Measurements from ENCODE around the gene SLC12A7.
"Not testable (repeated sequence)": the region's sequence is repeated elsewhere in the genome, so short reads cannot be mapped to it uniquely, and the experiment has no call there.

Gene SLC12A7

DNA sequence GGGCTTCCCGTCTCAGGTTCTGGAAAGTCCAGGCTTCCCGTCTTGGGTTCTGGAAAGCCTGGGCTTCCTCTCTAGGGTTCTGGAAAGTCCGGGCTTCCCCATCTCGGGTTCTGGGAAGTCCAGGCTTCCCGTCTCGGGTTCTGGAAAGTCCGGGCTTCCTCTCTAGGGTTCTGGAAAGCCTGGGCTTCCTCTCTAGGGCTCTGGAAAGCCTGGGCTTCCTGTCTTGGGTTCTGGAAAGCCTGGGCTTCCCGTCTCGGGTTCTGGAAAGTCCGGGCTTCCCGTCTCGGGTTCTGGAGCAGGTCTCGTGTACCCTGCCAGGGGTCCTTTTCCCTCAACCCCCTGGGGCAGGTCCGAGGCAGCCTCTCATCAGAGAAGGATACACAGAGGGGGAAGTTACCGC lies 28.8 kb downstream of the SLC12A7 start:
- FAIRE-seq; DNase-seq (ENCODE audit: insufficient read length, low spot score): not testable (repeated sequence)

DNA sequence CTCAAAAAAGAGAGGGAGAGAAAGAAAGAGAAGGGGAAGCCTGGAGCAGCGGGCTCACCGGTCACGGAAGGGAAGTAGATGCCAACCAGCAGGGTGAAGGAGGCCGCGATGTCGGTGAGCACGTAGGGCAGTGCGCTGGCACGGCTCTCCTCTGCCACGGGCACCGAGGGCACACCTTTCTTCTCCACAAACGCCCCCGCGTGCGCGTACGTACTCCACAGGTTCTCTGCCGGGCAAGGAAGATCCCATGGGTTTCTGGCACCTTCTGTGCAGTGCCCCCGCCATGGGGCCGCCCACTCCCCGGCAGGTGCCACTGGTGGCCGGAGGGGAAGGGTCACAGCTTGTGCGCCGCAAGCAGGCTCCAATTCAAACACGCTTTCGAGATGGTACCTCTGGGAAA lies 30.3 kb downstream of the SLC12A7 start:
- DNase-seq (ENCODE audit: insufficient read length, low spot score) (no peak), FAIRE-seq (no peak)

DNA sequence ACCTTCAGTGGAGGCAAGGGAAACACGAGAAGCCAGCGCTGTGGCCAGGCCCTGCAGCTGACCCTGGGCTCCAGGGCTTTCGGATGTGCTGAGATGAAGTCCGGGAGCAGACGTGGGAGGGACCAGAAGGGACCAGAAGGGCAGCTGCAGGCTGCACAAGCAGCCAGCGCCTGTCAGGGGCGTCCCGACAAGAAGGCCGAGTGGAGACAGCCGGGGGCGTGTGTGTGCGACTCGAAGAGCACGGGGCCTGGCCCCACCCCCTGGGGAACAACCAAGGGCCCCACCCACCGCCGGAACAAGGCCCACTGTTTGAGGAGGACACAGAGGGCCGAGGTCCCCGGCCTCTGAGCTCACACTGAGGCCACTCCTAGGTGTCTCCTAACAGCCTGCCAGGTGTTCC lies 31.4 kb downstream of the SLC12A7 start:
- FAIRE-seq: no peak
- DNase-seq (ENCODE audit: insufficient read length, low spot score): no peak

DNA sequence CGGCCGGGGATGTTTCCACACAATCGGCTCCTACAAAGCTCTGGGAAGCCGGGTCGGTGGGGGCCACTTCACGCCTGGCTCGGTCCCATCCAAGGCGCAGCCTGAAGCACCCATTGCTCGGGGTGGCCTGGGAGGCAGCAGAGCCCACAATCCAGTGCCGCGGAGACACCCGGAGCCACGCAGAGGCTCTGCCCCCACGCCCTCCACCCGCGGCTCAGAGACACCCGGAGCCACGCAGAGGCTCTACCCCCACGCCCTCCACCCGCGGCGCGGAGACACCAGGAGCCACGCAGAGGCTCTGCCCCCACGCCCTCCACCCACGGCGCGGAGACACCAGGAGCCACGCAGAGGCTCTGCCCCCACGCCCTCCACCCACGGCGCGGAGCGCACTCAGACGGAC lies 31.9 kb downstream of the SLC12A7 start:
- DNase-seq (ENCODE audit: insufficient read length, low spot score) (no peak), FAIRE-seq (no peak)

DNA sequence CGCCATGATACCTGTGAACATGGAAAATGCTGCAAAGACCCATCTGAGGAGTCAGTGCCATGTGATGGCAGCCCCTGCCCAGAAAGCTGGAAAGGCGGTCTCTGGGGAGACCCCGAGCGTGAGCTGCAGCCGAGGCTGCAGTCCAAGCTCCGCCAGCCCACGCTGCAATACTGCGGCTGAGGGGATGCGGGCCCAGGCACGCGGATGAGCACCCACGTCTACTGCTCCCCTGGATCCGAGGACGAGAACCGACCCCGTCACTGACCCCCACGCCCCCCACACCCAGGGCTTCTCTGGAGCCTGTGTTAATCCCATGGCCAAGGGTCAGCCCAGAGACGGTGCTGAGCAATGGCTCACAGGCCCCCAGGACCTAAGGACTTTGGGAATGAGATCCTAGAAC lies 32.4 kb downstream of the SLC12A7 start:
- FAIRE-seq: no peak
- DNase-seq (ENCODE audit: insufficient read length, low spot score): no peak

DNA sequence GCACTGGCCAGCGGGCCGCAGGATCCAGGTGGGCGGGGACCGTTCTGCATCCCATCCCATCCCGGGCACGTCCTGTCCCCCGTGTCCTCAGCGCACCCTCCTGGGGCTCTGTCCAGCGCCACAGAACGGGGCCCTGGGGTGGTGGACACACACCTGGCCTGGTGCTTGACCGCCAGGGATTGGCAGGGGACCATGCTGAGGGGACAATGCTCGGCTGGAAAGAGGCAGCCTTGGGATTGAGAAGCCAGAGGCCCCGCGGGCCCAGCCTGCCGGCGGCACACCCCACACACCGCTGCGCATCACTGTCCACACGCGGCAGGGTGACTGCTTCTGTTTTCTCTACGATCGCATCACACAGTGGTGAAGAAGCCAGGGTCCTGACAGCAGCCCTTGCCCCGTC lies 33.0 kb downstream of the SLC12A7 start:
- no peak for FAIRE-seq
- DNase-seq (ENCODE audit: insufficient read length, low spot score): no peak

DNA sequence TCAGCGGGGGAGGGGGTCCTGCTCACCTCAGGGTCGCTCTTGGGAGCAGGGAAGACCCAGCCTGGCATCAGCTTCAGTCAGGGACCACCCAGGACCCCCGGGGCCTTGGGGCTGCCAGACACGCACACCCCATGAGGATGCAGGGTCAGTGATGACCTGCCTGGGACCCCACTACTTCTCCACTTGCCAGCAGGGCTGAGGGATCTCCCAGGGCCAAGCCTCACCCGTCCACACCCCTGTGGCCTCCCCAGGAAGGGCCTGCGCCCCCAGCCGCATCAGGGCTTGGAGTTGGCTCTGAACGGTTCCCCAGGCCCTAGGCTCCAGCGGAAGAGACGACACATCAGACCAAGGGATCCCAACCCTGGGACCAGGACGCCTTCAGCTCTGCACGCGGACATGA lies 33.7 kb downstream of the SLC12A7 start:
- FAIRE-seq: no peak
- no peak for DNase-seq (ENCODE audit: insufficient read length, low spot score)

DNA sequence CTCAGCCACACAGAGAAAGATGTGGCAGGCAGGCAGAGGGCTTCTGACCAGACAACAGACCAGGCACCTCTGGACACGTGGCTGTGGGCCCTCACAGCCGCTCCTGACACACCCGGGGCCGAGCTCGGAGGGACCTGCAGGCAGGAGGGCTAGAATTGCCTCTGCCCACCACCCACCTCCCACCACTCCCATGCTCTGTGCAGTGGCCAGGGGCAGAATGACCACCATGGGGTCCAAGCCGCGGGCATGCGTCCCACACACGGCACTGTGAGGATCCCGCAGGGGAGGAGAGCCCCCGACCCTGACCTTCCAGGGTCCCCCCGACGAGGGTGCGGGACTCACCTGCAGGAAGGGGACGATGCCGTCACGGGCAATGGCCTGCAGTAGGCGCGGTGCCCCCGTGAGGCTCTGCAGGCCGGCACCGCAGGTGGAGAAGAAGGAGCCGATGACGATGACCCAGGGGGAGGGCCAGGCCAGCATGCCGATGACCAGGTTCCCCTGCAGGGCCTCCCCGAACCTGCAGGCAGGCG lies 34.3 kb downstream of the SLC12A7 start:
- FAIRE-seq (no peak), DNase-seq (ENCODE audit: insufficient read length, low spot score) (no peak)

DNA sequence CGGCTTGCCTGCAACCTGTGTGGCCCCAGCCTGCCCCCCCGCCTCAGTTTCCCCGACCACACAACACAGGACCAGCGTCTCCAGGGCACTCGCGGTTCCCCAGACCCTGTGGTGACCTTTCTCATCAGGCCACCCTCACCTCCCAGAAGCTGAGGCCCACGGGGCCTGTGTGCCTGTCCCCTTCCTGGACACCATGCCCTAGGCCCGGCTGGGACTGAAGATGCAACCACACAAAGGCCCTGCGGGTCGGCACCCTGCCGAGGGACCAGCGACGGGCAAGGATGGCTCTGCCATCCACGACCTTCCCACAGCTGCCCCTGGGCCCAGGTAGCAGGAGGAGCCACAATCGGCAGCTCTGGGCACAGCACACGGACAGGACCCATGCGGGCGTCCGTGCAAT lies 34.8 kb downstream of the SLC12A7 start:
- FAIRE-seq: no peak
- no peak for DNase-seq (ENCODE audit: insufficient read length, low spot score)

DNA sequence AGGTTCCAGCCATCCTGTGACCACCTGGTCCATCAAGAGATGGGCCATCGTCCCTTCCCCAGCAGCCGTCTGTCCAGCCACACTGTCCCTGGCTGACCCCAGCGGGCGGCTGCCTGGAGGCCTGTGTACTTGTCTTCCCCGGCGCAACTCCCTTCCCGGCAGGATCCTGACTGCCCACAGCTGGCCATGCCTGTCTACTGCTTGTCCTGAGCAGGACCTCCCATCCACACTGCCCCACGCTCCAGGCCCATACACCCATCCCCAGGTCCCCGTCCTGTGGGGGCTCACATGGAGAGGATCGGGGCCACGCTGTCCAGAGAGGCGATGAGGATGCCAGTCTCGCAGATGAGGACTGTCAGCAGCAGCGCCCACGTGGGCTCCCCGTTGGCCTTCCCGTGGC lies 35.5 kb downstream of the SLC12A7 start:
- DNase-seq (ENCODE audit: insufficient read length, low spot score) (no peak), FAIRE-seq (no peak)

DNA sequence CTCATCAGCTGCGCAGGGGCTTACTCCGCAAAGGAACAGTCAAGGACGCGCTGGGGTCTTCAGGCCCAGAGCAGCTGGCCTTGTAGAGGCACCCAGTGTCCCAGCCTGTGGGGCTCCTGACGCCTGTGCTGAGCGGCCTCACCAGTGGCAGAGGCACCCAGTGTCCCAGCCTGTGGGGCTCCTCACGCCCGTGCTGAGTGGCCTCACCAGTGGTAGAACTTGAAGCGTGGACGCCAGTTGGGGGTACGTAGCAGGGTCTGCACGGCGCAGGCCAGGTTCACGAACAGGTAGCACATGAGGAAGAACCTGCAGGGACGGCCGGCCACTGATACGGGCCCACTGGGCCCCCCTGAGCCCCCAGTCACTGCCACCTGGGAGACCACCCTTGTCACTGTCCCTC lies 35.9 kb downstream of the SLC12A7 start:
- no peak for FAIRE-seq
- DNase-seq (ENCODE audit: insufficient read length, low spot score): no peak

DNA sequence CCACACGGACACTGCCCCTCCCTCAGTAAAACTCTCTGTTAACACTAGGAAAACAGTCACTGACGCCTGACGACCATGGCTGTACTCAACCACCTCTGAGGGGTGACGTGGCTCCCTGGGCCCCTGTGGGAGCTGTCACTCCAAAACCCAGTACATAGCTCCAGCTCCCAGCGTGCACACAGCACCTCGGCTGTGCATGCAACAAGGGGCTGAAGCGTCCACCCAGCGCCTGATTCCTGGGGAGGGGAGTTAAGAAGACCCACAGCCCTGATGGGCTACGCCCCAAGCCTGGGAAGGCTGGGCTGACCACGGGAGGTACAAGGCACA lies 36.3 kb downstream of the SLC12A7 start:
- DNase-seq (ENCODE audit: insufficient read length, low spot score): no peak
- no peak for FAIRE-seq

DNA sequence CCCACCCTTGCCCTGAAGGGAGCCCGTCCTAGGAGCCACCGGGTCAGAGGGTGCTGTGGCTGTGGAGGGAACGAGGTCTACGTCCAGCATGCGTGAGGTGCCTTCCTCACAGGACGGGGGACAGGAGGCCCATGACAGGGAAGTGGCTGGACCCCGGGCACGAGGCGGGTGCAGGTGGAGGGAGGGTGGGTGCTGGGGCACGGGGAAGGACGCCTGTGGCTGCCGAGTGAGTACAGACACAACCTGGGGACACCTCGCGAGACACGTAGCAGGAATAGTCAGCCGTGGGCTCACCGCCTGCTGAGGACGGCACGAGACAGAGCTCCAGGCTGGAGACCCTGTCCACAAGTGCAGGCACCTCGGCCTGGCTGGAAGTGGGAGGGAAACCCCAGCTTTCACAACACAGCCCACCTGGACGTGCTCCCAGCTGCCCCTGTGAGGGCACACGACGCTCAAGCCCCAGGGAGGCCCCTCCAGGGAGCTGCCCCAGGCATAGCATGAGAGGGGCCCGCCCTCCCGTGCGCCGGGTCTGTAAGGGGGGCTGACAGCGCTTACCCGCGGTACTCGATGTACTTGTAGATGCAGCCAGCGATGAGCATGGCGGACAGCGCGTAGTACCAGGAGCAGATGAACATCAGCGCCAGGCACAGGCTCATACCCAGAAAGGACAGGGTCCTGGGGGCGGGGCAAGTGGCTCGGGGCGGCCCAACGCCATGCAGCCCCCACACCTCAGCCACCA lies 36.9 kb downstream of the SLC12A7 start:
- FAIRE-seq: no peak
- no peak for DNase-seq (ENCODE audit: insufficient read length, low spot score)

DNA sequence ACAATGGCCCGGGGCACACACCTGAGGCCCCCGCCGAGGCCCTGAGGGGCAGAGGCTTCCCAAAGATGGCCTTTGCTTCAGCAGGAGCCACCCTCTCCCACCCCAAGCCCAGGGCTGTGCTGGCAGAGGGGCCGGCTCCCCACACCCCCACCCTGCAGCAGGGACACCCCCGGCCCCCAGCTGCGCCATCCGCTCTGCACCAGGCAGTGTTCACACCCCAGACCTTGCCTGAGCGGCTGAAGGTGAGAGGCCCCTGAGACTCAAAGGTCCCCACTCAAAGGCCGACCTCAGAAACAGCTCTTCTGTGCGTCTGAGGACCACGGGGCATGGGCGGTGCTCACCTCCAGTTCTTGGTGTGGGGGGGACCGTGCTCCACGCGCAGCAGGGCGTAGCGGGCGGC lies 37.6 kb downstream of the SLC12A7 start:
- DNase-seq (ENCODE audit: insufficient read length, low spot score): no peak
- FAIRE-seq: no peak

DNA sequence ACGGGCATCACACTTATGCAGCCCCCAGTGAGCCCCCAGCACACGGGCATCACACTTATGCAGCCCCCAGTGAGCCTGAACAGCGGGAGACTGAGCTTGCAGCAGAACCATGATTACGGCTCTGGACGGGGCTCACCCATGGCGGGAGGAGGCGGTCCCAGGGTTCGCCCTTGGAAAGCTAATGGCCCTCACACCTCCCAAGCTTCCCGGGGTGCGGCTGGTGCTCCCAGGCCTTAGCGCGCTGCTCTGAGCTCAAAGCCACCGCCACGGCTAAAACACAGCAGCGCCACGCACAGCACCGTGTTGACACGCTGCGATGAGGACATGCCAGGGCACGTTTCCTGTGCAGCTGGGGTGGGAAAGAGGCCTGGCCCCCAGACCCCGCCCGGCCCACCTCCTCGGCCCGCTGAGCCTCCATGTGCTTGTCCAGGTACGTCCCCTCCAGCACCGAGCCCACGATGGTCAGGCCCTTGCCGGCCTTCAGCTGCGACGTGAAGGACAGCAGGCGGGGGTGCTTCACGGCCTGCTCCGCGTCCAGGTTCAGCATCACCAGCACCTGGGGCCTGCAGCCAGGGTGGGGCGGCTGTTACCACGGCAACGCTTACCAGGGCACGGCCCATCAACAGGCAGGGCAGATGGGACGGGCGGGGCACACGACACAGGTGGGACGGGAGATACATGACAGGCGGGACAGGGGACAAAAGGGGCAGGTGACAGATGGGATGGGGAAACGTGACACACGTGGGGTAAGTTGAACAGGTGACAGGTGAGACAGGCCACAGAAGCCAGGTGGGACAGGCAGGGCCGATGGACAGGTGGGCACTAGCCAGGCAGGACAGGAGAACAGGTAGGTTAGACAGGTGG lies 38.4 kb downstream of the SLC12A7 start:
- DNase-seq (ENCODE audit: insufficient read length, low spot score) (no peak), FAIRE-seq (peak; percentile 9)

DNA sequence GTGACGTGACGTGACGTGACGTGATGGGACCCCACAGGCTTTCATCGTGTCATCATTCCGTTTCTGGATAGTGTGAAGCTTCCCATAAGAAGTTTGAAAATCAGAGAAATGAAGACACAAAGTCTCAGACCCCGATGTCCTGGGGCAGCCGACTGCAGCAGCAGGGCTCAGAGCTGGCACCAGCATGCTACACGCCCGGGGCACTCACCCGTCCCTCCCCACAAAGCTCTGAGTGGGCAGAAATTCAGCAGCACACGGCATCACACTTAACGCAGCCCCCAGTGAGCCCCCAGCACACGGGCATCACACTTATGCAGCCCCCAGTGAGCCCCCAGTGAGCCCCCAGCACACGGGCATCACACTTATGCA lies 42.2 kb downstream of the SLC12A7 start:
- FAIRE-seq (no peak), DNase-seq (ENCODE audit: insufficient read length, low spot score) (no peak)

DNA sequence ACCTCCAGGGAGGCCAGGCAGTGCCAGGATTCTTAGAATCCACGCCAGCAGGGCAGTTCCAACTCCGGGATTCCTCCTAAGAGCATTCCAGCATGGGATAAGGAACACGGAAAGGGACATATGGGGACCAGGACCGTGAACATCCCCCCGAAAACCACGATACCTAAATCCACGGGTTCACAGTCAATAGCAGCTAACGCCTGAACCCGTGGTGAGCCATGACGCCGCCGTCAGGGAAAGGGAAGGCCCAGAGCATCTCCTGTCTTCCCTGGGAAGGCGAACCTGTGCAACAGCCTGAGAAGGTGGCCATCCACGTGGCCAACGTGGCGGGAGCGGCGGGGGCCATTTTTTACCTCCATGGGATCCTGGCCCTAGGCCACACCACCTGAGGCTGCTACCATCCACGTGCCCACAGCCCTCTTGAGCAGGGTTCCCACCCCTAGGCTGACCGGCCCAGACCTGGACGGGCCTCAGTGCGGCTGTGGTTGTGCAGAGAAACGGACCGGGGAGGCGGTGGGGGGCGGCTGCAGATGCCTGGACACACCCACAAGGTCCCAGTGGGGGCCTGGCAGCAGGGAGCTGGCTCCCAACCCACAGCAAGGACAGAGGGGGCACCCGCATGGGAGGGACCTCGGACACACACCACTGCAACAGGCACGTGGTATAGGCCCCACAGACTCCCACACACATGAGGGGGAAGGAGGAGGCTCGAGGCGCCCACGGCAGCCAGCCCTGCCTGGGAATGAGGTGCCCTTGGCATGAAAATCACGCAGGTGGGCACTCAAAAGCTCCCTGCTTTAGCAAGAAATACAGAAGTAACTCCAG lies 42.8 kb downstream of the SLC12A7 start:
- FAIRE-seq: no peak
- DNase-seq (ENCODE audit: insufficient read length, low spot score): no peak

DNA sequence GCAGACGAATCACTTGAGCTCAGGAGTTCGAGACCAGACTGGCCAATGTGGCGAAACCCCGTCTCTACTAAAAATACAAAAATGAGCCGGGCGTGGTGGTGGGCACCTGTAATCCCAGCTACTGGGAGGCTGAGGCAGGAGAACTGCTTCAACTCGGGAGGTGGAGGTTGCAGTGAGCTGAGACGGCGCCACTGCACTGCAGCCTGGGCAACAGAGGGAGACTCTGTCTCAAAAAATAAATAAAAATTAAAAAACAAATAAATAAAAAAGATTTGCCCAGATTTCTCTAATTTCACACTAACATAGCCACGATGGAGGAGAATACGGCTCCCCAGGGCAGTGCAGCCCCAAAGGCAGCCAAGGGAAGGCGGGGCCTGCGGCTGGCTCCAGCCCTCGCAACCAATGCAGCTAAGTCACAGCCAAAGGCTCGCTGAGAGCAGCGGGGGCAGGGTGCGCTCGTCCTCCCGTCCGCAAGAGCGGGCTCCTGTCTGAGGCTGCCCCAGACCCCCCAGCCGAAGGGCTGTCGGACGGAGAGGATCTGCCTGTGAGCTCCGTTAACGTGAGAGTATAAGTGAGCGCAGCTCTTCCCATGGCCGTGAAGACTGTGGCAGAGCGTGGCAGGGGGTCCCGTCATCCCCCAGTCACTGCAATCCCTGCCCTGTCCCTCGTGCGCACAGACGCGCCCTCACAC lies 43.5 kb downstream of the SLC12A7 start:
- no peak for FAIRE-seq
- no peak for DNase-seq (ENCODE audit: insufficient read length, low spot score)

DNA sequence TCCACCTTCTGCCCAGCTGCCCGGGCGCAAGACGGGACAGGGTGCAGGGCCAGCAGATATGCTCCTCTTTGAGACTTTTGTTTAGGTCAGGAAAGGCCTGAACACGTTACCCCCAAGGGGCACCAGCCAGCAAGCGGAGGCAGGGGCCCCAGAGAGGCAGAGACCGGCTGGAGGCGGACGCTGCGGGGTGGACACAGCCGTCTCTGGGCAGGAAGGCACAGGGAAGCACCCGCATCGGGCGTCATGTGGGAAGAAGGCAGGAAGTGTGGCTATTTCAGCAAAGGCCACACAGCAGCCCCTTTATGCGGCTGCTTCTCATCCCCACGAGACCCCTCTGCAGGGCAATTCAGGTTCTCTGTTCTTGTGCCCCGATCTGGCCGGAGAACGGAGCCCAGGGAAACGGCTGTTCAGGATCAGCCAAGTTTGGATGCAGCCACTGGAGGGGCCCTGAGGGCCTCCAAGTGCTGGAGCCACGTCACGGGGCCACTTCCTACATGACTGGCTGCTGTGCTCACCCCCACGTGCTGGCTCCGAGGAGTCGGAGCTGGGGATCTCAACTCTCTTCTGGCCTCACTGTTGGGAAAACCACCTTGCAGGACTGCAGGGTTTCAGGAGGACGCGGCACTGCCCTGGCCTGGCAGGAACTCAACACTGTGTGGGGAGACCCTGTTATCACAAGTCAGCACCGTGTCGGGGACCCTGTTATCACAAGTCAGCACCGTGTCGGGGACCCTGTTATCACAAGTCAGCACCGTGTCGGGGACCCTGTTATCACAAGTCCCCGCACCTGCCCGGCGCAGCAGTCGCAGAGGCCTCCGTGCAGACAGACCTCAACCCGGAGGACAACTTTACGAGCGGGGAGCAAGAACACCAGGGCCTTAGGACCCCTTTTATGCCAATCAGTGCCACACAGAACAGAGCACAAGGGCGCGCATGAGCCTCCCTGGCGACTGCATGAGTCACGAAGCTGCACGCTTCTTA lies 44.4 kb downstream of the SLC12A7 start:
- FAIRE-seq: no peak

DNA sequence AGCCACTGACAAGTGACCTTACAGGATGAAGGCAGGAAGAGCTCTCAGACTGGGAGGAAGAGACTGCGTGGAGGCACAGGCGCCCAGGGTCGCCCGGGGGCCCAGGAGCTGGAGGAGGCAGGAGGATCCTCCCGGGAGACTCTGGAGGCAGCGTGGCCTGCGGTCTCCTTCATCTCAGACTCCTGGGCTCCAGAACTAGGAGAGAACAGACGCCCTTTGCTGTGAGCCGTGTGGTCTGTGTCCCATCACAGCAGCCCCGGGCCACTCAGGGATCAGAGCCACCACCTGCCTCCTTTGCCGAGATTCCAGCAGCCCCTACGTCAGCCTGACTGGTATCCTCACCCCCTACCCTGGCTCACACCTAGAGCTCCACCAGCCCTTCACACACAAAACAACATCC lies 45.2 kb downstream of the SLC12A7 start:
- FAIRE-seq (no peak), DNase-seq (ENCODE audit: insufficient read length, low spot score) (no peak)

More for the DNA sequence above, 44.4 kb downstream of the SLC12A7 start:
- DNase-seq (ENCODE audit: insufficient read length, low spot score): no peak
